Activated naive CD8-positive, alpha-beta T cell treated with anti-CD3 and anti-CD28 coated beads, Interleukin-2, amount 10 ng/mL, durations not matched to agents 7 days and 5 days (primary cell): ENCODE data around the gene PRMT6. TPM values are rescaled to one million over a fixed set of nuclear protein-coding genes. Genes with fewer than 3 reads are reported as not detected.
"Not testable (repeated sequence)": the region's sequence is repeated elsewhere in the genome, so short reads cannot be mapped to it uniquely, and the experiment has no call there.

Source experiments
- ATAC-seq: fragments of 150-1000 bp; cut with Tn5 transposase; one replicate; pipeline ENCODE4 v1.10.0; 2021; ENCODE audit warnings: low read depth, moderate library complexity
- POLR2A ChIA-PET: fragments of 350-600 bp; sonication (Branson Sonifier 250); formaldehyde crosslinking; loops from one replicate; lab custom pipeline; 2021; ENCODE audit warnings: antibody characterized with exemption; lab: Charles Lee
- DNase-seq: peaks from one replicate; pipeline ENCODE4 v3.0.0; 2021
- H3K27ac Mint-ChIP-seq: one replicate; pipeline ENCODE4 v1.8.0; 2022; ENCODE audit warnings: mild to moderate bottlenecking, mixed read lengths
- H3K27me3 Mint-ChIP-seq: one replicate; pipeline ENCODE4 v1.8.0; 2022; ENCODE audit warnings: mild to moderate bottlenecking, moderate library complexity, mixed read lengths
- H3K36me3 Mint-ChIP-seq: one replicate; pipeline ENCODE4 v1.8.0; 2021; ENCODE audit warnings: mild to moderate bottlenecking, mixed read lengths
- H3K4me1 Mint-ChIP-seq: one replicate; pipeline ENCODE4 v1.8.0; 2021; ENCODE audit warnings: mixed read lengths
- H3K4me3 Mint-ChIP-seq: one replicate; pipeline ENCODE4 v1.8.0; 2022; ENCODE audit warnings: mild to moderate bottlenecking, moderate library complexity, mixed read lengths
- H3K9me3 Mint-ChIP-seq: one replicate; pipeline ENCODE4 v1.8.0; 2021; ENCODE audit warnings: mixed read lengths
- total RNA-seq, 2 experiments: library from RNA; stranded (reverse); gene quantifications; one replicate each; pipeline ENCODE4 v1.2.3, GENCODE V29; 2021

Gene PRMT6
- 10 to 100 TPM; 16.7 to 18.4 TPM for total RNA-seq

GRCh38 chr1:107056426-107057196 is at the start of gene PRMT6:
Gene PRMT6, plus strand, starts transcription at chr1:107056674. Its CDS starts 42 bp downstream, at chr1:107056716.
- Mint-ChIP-seq H3K27ac (peak within 1 kb of the TSS; percentile 96), H3K4me1 (peaks cover 17% of the 10 kb centered on the region), H3K36me3 (peaks cover 13% of the 10 kb centered on the region), H3K27me3 (no peaks in the 10 kb centered on the region), H3K9me3 (no peaks in the 10 kb centered on the region), H3K4me3 (peak within 1 kb of the TSS; percentile 99)
- peak; percentile 95 for ATAC-seq
- POLR2A ChIA-PET, result no interaction called here
- DNase-seq, result peak; percentile 85

- no peaks in the 10 kb centered on the region for H3K4me1 Mint-ChIP-seq
- peaks cover 6% of the 10 kb centered on the region for H3K27me3 Mint-ChIP-seq
- DNase-seq (no peak), ATAC-seq (no peak)
- no peak overlapping the region for H3K27ac Mint-ChIP-seq
- H3K36me3 Mint-ChIP-seq, result no peaks in the 10 kb centered on the region
- no peak overlapping the region for H3K4me3 Mint-ChIP-seq
- H3K9me3 Mint-ChIP-seq, result no peaks in the 10 kb centered on the region
- POLR2A ChIA-PET, result no interaction called here
These were observed 47.2 kb upstream of the PRMT6 start for GRCh38 chr1:107009281-107009680.

GRCh38 chr1:107010582-107010981 is 45.9 kb upstream of the PRMT6 start:
- ATAC-seq, result no peak
- no peak for DNase-seq
- Mint-ChIP-seq H3K27ac (no peak overlapping the region), H3K4me3 (no peak overlapping the region), H3K36me3 (no peaks in the 10 kb centered on the region), H3K9me3 (no peaks in the 10 kb centered on the region), H3K4me1 (no peaks in the 10 kb centered on the region), H3K27me3 (peaks cover 11% of the 10 kb centered on the region)
- POLR2A ChIA-PET, result no interaction called here

- Mint-ChIP-seq H3K4me3 (no peak overlapping the region), H3K9me3 (no peaks in the 10 kb centered on the region), H3K27ac (no peak overlapping the region), H3K4me1 (no peaks in the 10 kb centered on the region), H3K27me3 (peaks cover 7% of the 10 kb centered on the region), H3K36me3 (no peaks in the 10 kb centered on the region)
- no peak for ATAC-seq
- DNase-seq, result no peak
- POLR2A ChIA-PET, result no interaction called here
These were observed 40.0 kb upstream of the PRMT6 start for GRCh38 chr1:107016376-107016978.

GRCh38 chr1:107018445-107018844 is 38.0 kb upstream of the PRMT6 start:
- H3K4me3 Mint-ChIP-seq, result no peak overlapping the region

GRCh38 chr1:107019166-107019565 is 37.3 kb upstream of the PRMT6 start:
- no peak for DNase-seq
- no peak overlapping the region for H3K27ac Mint-ChIP-seq
- no peaks in the 10 kb centered on the region for H3K4me1 Mint-ChIP-seq
- POLR2A ChIA-PET, result no interaction called here
- peaks cover 7% of the 10 kb centered on the region for H3K27me3 Mint-ChIP-seq
- H3K36me3 Mint-ChIP-seq, result no peaks in the 10 kb centered on the region
- H3K4me3 Mint-ChIP-seq, result no peak overlapping the region
- H3K9me3 Mint-ChIP-seq, result peaks cover 2% of the 10 kb centered on the region
- no peak for ATAC-seq

More at GRCh38 chr1:107018445-107018844, 38.0 kb upstream of the PRMT6 start:
- H3K36me3 Mint-ChIP-seq, result no peaks in the 10 kb centered on the region
- H3K27ac Mint-ChIP-seq, result no peak overlapping the region
- ATAC-seq (no peak), DNase-seq (no peak)
- no peaks in the 10 kb centered on the region for H3K4me1 Mint-ChIP-seq
- peaks cover 2% of the 10 kb centered on the region for H3K9me3 Mint-ChIP-seq
- peaks cover 7% of the 10 kb centered on the region for H3K27me3 Mint-ChIP-seq
- POLR2A ChIA-PET, result no interaction called here

GRCh38 chr1:107038874-107039273 is 17.6 kb upstream of the PRMT6 start:
- H3K36me3 Mint-ChIP-seq, H3K4me1 Mint-ChIP-seq, POLR2A ChIA-PET, ATAC-seq, H3K27me3 Mint-ChIP-seq, DNase-seq, H3K27ac Mint-ChIP-seq, H3K4me3 Mint-ChIP-seq, H3K9me3 Mint-ChIP-seq: not testable (repeated sequence)

GRCh38 chr1:107044310-107045220 is 11.9 kb upstream of the PRMT6 start:
- not testable (repeated sequence) for DNase-seq

GRCh38 chr1:107047602-107048001 is 8.9 kb upstream of the PRMT6 start:
- no peaks in the 10 kb centered on the region for H3K9me3 Mint-ChIP-seq
- DNase-seq (no peak), ATAC-seq (no peak)
- no peak overlapping the region for H3K27ac Mint-ChIP-seq
- H3K27me3 Mint-ChIP-seq, result peaks cover 7% of the 10 kb centered on the region
- POLR2A ChIA-PET, result no interaction called here
- no peaks in the 10 kb centered on the region for H3K36me3 Mint-ChIP-seq
- no peak overlapping the region for H3K4me3 Mint-ChIP-seq
- no peaks in the 10 kb centered on the region for H3K4me1 Mint-ChIP-seq

More at GRCh38 chr1:107044310-107045220, 11.9 kb upstream of the PRMT6 start:
- H3K27ac Mint-ChIP-seq, H3K9me3 Mint-ChIP-seq, POLR2A ChIA-PET, ATAC-seq, H3K4me1 Mint-ChIP-seq, H3K36me3 Mint-ChIP-seq, H3K4me3 Mint-ChIP-seq: not testable (repeated sequence)
- peaks cover 13% of the 10 kb centered on the region for H3K27me3 Mint-ChIP-seq

GRCh38 chr1:107048241-107048640 is 8.2 kb upstream of the PRMT6 start:
- Mint-ChIP-seq H3K4me3 (no peak overlapping the region), H3K27ac (no peak overlapping the region), H3K27me3 (peaks cover 4% of the 10 kb centered on the region), H3K9me3 (no peaks in the 10 kb centered on the region), H3K36me3 (no peaks in the 10 kb centered on the region), H3K4me1 (no peaks in the 10 kb centered on the region)
- no peak for DNase-seq
- ATAC-seq, result no peak
- POLR2A ChIA-PET, result no interaction called here

- H3K4me1 Mint-ChIP-seq, result peaks cover 2% of the 10 kb centered on the region
- no peaks in the 10 kb centered on the region for H3K9me3 Mint-ChIP-seq
- H3K4me3 Mint-ChIP-seq, result no peak overlapping the region
- H3K36me3 Mint-ChIP-seq, result no peaks in the 10 kb centered on the region
- ATAC-seq (no peak), DNase-seq (no peak)
- no peak overlapping the region for H3K27ac Mint-ChIP-seq
- POLR2A ChIA-PET, result no interaction called here
- peaks cover 3% of the 10 kb centered on the region for H3K27me3 Mint-ChIP-seq
These were observed 5.2 kb upstream of the PRMT6 start for GRCh38 chr1:107051266-107051665.

GRCh38 chr1:107055919-107056425 is 502 bp upstream of the PRMT6 start:
- ATAC-seq, POLR2A ChIA-PET, H3K9me3 Mint-ChIP-seq, H3K27me3 Mint-ChIP-seq, DNase-seq: not testable (repeated sequence)
- H3K36me3 Mint-ChIP-seq, result peaks cover 13% of the 10 kb centered on the region
- H3K4me3 Mint-ChIP-seq, result peak overlapping the region; percentile 99
- H3K4me1 Mint-ChIP-seq, result peaks cover 17% of the 10 kb centered on the region
- peak overlapping the region; percentile 96 for H3K27ac Mint-ChIP-seq
